HG02852 (cell line): ENCODE data around the gene ZNF26.

Experiments
- ATAC-seq: cut with Tn5 transposase; IDR thresholded peaks from one replicate; pipeline ENCODE4 v1.9.1; 2021; ENCODE audit warnings: mild to moderate bottlenecking, moderate library complexity; ENCODE audit not compliant: unreplicated experiment

The ZNF26 gene

DNA sequence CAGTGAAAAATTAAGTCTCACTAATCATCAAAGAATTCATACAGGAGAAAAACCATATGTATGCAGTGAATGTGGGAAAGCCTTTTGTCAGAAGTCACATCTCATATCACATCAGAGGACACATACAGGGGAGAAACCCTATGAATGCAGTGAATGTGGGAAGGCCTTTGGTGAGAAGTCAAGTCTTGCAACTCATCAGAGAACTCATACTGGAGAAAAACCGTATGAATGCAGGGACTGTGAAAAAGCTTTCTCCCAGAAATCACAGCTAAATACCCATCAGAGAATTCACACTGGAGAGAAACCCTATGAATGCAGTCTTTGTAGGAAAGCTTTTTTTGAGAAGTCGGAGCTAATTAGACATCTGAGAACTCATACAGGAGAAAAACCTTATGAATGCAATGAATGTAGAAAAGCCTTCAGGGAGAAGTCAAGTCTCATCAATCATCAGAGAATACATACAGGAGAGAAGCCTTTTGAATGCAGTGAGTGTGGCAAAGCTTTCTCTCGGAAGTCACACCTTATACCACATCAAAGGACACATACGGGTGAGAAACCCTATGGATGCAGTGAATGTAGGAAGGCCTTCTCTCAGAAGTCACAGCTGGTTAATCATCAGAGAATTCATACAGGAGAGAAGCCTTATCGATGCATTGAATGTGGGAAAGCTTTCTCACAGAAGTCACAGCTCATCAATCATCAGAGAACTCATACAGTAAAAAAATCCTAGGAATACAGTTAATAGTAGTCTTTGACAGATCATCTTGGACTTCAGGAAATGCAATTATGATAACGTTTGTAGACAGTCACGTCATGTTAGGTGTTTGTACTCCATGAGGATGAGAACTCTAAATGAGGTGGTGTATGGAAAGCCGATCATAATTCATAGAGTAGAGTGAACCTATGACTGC, 72.3 kb downstream of the ZNF26 start:
- ATAC-seq: no peak

DNA sequence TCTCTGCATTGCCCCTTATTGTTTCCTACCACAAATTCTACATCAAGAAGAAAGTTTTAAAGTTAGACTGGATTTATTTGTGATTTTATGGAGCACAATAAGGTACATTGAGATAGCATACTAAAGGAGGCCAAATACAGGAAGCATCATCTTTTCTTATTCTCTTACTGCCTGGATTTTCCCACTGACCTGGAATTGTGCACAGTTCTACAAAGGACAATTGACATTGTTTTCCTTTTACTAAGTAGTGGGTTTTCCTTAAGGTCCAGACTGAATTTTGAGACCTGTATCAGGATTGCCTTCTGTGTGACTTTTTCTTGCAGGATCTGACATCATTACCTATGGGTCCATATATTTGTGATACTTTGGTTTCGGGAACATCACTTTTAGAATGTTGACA, 75.8 kb downstream of the ZNF26 start:
- ATAC-seq: no peak

DNA sequence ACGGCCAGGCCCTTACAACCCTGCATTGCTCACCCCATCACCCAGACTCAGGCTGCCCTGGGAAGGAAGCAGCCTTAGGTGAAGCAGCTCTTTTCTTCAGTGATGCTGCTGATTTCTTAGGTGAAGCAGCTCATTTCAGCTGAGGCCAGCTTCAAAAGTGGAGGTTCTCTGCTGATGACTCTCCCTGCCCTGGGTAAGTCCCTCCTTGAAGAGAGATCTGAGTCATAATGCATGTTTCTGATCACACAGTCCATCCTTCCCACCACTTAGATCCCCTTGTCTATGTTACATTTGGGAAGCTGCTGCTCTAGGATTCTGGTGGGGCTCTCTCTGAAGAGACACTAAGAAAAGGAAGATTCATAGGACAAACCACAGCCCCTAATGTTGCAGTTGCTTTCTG, 77.4 kb downstream of the ZNF26 start:
- ATAC-seq: no peak

DNA sequence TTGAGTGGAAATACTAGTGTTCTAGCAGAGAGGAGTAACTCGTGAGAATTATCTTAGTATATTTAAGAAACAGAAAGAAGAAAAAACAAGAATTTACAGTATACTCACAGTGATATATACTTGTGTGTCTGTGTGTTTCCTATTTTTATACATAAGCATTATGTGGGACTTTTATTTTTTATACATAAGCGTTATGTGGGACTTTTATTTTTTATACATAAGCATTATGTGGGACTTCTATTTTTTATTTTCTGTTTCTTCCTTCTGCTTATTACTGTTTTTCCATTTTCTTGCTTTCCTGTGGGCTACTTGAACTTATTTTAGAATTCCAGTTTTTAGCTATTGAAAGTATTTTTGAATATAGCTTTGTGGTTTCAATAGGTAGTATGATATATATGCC, 87.7 kb downstream of the ZNF26 start:
- ATAC-seq: no peak
